ENCODE measurements around the gene ADRA2B.
A peak's percentile ranks its signal among the peaks of the same experiment; 100 is the strongest.
"Not testable (repeated sequence)": the region's sequence is repeated elsewhere in the genome, so short reads cannot be mapped to it uniquely, and the experiment has no call there.

The ADRA2B gene

GRCh38 chr2:96116424-96116878 lies at the start of gene ADRA2B:
TSS of gene ADRA2B (minus strand) at chr2:96116571. CDS start at chr2:96116149, 422 bp downstream.
- Histone ChIP-seq H3K4me3 (ENCODE audit: low read depth, low read length) (peak within 1 kb of the TSS; percentile 55), H3K4me1 (ENCODE audit: control insufficient read depth, insufficient read depth, low read length) (peaks cover 4% of the 10 kb centered on the region), H3K9ac (ENCODE audit: low read depth, low read length) (no peak within 1 kb of the TSS), H3K27me3 (ENCODE audit: control insufficient read depth, insufficient read depth, low read length) (peaks cover 36% of the 10 kb centered on the region), H3K36me3 (ENCODE audit: control insufficient read depth, insufficient read depth, low read length) (no peaks in the 10 kb centered on the region), H3K9me3 (ENCODE audit: control insufficient read depth, insufficient read depth, low read length) (no peaks in the 10 kb centered on the region)

DNA sequence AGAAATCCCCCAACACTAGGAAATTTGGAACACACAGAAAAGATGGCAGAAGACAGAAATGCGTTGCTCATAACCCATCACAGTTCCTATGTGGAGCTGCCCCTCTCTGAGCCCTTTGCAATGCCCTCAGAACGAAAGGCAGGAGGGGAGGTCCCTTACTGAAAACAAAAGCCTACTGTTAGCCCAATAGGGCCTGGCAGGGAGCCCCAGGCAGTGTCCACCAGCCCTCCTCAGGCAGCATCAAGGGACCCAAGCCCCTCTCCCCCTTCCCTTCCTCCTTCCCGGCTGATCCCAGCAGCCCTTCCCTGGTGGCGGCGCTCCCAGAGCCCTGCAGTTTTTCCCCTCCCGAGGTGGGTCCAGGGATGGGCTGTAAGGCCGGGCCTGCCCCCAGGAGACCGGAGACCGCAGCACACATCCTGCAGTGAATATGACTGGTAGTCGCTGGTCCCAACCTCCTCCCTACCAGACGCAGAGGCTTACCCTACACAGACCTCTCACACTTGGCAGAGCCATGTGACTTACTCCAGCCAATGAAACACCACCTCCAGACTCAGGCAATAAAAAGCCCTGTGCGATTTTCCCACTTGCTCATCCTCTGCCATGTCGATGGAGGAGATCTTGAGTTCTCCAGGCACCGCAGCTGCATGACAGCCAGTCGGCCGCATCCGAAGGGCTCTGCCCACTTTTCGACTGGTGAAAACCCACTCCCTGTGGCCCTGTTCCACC lies 48.3 kb upstream of the ADRA2B start:
- Histone ChIP-seq H3K4me3 (ENCODE audit: low read depth, low read length) (no peak overlapping the region), H3K9me3 (ENCODE audit: control insufficient read depth, insufficient read depth, low read length) (no peaks in the 10 kb centered on the region), H3K4me1 (ENCODE audit: control insufficient read depth, insufficient read depth, low read length) (no peaks in the 10 kb centered on the region), H3K36me3 (ENCODE audit: control insufficient read depth, insufficient read depth, low read length) (no peaks in the 10 kb centered on the region), H3K27me3 (ENCODE audit: control insufficient read depth, insufficient read depth, low read length) (no peaks in the 10 kb centered on the region), H3K9ac (ENCODE audit: low read depth, low read length) (no peak overlapping the region)

DNA sequence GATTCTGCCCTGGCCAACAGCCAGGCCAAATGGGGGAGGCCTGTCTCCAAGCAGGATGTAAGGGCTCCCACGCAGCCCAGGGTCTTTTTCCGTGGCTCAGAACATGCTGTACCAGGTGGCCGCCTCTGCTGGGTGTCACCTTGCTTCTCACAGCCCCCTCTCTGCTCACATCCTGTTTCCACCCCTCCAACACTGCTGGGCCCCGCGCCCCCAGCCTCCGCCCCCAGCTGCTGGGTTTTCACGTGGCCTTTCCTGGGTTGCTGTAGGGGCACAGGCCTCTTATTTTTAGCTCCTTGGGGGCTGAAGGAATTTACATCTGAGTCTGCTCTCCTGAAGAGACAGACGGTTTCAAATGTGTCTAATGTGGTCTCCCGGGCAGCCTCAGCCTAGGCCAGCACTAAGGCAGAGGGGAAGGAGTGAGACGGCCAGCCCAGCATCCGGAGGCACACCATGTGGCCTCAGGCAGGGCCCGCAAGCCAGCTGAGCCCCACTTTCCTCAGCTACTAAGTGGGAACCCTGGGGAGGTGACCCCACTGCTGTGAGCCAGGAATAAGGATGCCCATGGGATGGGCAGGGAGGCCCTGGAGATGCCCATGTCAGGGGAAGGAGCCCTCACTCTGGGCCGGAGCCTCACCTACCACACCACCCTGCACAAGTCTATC lies 47.5 kb upstream of the ADRA2B start:
- Histone ChIP-seq H3K9ac (ENCODE audit: low read depth, low read length) (no peak overlapping the region), H3K4me1 (ENCODE audit: control insufficient read depth, insufficient read depth, low read length) (no peaks in the 10 kb centered on the region), H3K9me3 (ENCODE audit: control insufficient read depth, insufficient read depth, low read length) (no peaks in the 10 kb centered on the region), H3K27me3 (ENCODE audit: control insufficient read depth, insufficient read depth, low read length) (no peaks in the 10 kb centered on the region), H3K4me3 (ENCODE audit: low read depth, low read length) (no peak overlapping the region), H3K36me3 (ENCODE audit: control insufficient read depth, insufficient read depth, low read length) (no peaks in the 10 kb centered on the region)

DNA sequence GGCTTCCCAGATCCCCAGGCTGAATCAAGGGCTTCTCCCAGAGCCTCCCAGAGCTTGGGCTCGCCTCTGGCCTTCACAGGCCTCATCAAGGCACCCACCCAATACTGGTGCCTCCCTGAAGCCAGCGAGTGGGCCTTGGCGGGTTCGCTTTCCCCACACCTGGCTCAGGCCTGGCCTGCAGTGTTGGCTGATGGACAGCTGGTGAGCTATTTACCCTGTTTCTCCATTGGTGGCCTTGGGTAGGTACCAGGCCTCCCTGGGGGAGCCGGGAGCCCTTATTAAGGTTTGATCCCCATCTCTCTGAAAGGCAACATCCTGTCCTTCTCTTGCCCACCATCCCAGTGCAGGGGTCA lies 47.0 kb upstream of the ADRA2B start:
- Histone ChIP-seq H3K27me3 (ENCODE audit: control insufficient read depth, insufficient read depth, low read length) (no peaks in the 10 kb centered on the region), H3K4me1 (ENCODE audit: control insufficient read depth, insufficient read depth, low read length) (no peaks in the 10 kb centered on the region), H3K36me3 (ENCODE audit: control insufficient read depth, insufficient read depth, low read length) (no peaks in the 10 kb centered on the region), H3K9me3 (ENCODE audit: control insufficient read depth, insufficient read depth, low read length) (no peaks in the 10 kb centered on the region), H3K9ac (ENCODE audit: low read depth, low read length) (no peak overlapping the region), H3K4me3 (ENCODE audit: low read depth, low read length) (no peak overlapping the region)

DNA sequence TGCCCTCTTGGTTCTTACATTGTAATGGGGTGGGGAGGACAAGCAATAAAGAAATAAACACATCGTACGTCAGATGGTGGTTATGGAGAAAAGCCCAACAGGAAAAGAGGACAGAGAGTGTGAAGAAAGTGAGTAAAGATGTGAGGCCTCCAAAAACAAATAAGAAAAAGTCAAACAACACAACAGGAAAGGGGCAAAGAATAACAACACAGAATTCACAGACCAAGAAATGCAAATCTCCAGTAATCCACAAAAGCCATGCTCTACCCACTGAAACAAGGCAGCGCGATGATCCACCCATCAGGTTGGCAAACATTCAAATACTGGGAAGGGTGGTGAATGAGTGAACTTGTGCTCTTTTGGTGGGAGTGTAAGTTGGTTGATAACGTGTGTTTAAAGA lies 45.5 kb upstream of the ADRA2B start:
- Histone ChIP-seq H3K4me3 (ENCODE audit: low read depth, low read length) (no peak overlapping the region), H3K4me1 (ENCODE audit: control insufficient read depth, insufficient read depth, low read length) (no peaks in the 10 kb centered on the region), H3K27me3 (ENCODE audit: control insufficient read depth, insufficient read depth, low read length) (no peaks in the 10 kb centered on the region), H3K9me3 (ENCODE audit: control insufficient read depth, insufficient read depth, low read length) (no peaks in the 10 kb centered on the region), H3K9ac (ENCODE audit: low read depth, low read length) (no peak overlapping the region), H3K36me3 (ENCODE audit: control insufficient read depth, insufficient read depth, low read length) (no peaks in the 10 kb centered on the region)

GRCh38 chr2:96160366-96160765 lies 44.0 kb upstream of the ADRA2B start:
- H3K4me3 ChIP-seq (ENCODE audit: low read depth, low read length); H3K4me1 ChIP-seq (ENCODE audit: control insufficient read depth, insufficient read depth, low read length); H3K9ac ChIP-seq (ENCODE audit: low read depth, low read length); H3K36me3 ChIP-seq (ENCODE audit: control insufficient read depth, insufficient read depth, low read length); H3K27me3 ChIP-seq (ENCODE audit: control insufficient read depth, insufficient read depth, low read length); H3K9me3 ChIP-seq (ENCODE audit: control insufficient read depth, insufficient read depth, low read length): not testable (repeated sequence)

GRCh38 chr2:96159084-96159830 lies 42.9 kb upstream of the ADRA2B start:
- Histone ChIP-seq H3K9me3 (ENCODE audit: control insufficient read depth, insufficient read depth, low read length) (no peaks in the 10 kb centered on the region), H3K4me1 (ENCODE audit: control insufficient read depth, insufficient read depth, low read length) (no peaks in the 10 kb centered on the region), H3K27me3 (ENCODE audit: control insufficient read depth, insufficient read depth, low read length) (no peaks in the 10 kb centered on the region), H3K4me3 (ENCODE audit: low read depth, low read length) (no peak overlapping the region), H3K36me3 (ENCODE audit: control insufficient read depth, insufficient read depth, low read length) (no peaks in the 10 kb centered on the region), H3K9ac (ENCODE audit: low read depth, low read length) (no peak overlapping the region)

DNA sequence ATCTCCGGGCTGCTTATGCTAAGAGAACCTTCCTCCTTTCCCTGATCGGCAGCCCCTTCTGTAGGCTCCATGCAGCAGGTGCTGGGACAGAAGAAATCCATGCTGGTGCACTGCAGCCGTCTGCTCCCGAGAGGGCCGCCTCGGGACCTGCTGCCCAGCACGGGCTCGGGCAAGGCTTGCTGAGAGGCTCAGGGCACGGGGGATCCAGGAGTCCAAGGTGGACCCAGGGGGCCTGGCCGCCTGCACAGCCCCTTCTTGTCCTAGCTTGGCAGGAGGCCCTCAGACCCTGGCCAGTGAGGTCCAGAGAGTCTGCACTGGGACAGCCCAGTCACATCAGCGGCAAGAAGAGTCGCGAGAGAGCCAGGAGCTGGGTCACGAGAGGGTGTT lies 42.2 kb upstream of the ADRA2B start:
- Histone ChIP-seq H3K4me3 (ENCODE audit: low read depth, low read length) (no peak overlapping the region), H3K27me3 (ENCODE audit: control insufficient read depth, insufficient read depth, low read length) (no peaks in the 10 kb centered on the region), H3K4me1 (ENCODE audit: control insufficient read depth, insufficient read depth, low read length) (no peaks in the 10 kb centered on the region), H3K36me3 (ENCODE audit: control insufficient read depth, insufficient read depth, low read length) (no peaks in the 10 kb centered on the region), H3K9me3 (ENCODE audit: control insufficient read depth, insufficient read depth, low read length) (no peaks in the 10 kb centered on the region), H3K9ac (ENCODE audit: low read depth, low read length) (no peak overlapping the region)

- Histone ChIP-seq H3K9me3 (ENCODE audit: control insufficient read depth, insufficient read depth, low read length) (no peaks in the 10 kb centered on the region), H3K36me3 (ENCODE audit: control insufficient read depth, insufficient read depth, low read length) (no peaks in the 10 kb centered on the region), H3K4me3 (ENCODE audit: low read depth, low read length) (no peak overlapping the region), H3K4me1 (ENCODE audit: control insufficient read depth, insufficient read depth, low read length) (no peaks in the 10 kb centered on the region), H3K9ac (ENCODE audit: low read depth, low read length) (no peak overlapping the region), H3K27me3 (ENCODE audit: control insufficient read depth, insufficient read depth, low read length) (no peaks in the 10 kb centered on the region)
Observed at GRCh38 chr2:96157649-96158553, 41.5 kb upstream of the ADRA2B start.

DNA sequence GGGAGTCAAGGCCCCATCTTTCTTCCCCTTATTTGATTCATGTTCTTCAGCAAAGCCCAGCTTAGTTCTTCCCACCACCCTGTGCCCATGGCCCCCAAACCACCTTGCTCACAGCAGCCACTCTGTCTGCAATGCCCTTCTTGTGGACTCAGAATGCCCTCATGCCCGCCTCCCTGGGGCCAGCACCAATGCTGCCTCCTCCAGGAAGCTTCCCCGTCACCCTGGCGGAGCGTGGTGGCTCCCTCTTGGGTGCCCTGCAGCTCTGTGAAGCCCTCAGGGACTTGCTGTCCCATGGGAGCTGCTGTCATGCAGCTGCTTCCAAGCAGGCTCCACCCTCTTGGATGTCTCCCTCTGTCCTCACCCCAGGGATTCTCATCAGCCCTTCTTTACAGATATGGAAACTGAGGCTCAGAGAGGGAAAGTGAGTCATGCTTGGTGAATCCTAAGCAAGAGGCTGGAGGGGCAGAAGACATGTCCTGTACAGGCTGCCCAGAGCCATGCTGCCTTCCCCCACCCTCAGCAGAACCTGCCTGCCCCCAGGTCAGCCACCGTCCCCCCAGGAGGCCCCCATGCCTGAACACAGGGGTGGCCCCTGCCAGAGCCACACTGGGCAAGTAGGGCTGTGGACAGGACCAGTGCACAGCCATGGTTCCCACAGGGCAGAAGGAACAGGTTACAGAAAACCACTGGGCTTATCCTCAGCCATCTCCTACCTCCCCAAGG lies 40.7 kb upstream of the ADRA2B start:
- Histone ChIP-seq H3K9me3 (ENCODE audit: control insufficient read depth, insufficient read depth, low read length) (no peaks in the 10 kb centered on the region), H3K36me3 (ENCODE audit: control insufficient read depth, insufficient read depth, low read length) (no peaks in the 10 kb centered on the region), H3K4me3 (ENCODE audit: low read depth, low read length) (no peak overlapping the region), H3K27me3 (ENCODE audit: control insufficient read depth, insufficient read depth, low read length) (no peaks in the 10 kb centered on the region), H3K4me1 (ENCODE audit: control insufficient read depth, insufficient read depth, low read length) (peaks cover under 1% of the 10 kb centered on the region), H3K9ac (ENCODE audit: low read depth, low read length) (no peak overlapping the region)

Data from iPS-15b (cell line).